ENCODE results near the gene CACNG4. TPM values are rescaled to one million over a fixed set of nuclear protein-coding genes. Genes with fewer than 3 reads are reported as not detected.

Gene CACNG4
- total RNA-seq, 1 experiment from 2014 or later: not detected

- no peak for TF ChIP-seq YY1 (IDR thresholded peaks at IDR 0.05; ENCODE audit: extremely low read depth, insufficient replicate concordance, low read depth, low read length)
- TF ChIP-seq FOSL1 (IDR thresholded peaks at IDR 0.05; ENCODE audit: low read depth): no peak
- no peak for TF ChIP-seq MAX (IDR thresholded peaks at IDR 0.05)
- TF ChIP-seq ATF3 (IDR thresholded peaks at IDR 0.05): no peak
- TF ChIP-seq ELF1 (IDR thresholded peaks at IDR 0.05; ENCODE audit: borderline replicate concordance, low read depth): no peak
- no peak for TF ChIP-seq POLR2AphosphoS5 (IDR thresholded peaks at IDR 0.05; ENCODE audit: low read depth, low read length)
- no peak for TF ChIP-seq REST (IDR thresholded peaks at IDR 0.05; ENCODE audit: low read depth)
- no peak for TF ChIP-seq SP1 (IDR thresholded peaks at IDR 0.05; ENCODE audit: low read depth)
- H3K27me3 ChIP-seq (ENCODE audit: insufficient read depth, low read length): no peaks in the 10 kb centered on the region
- H3K9me2 ChIP-seq (ENCODE audit: insufficient read depth): no peaks in the 10 kb centered on the region
- H3K9ac ChIP-seq (ENCODE audit: low read length): no peak overlapping the region
- no peak overlapping the region for H3K4me2 ChIP-seq (ENCODE audit: low read length)
- no peaks in the 10 kb centered on the region for H3K9me3 ChIP-seq (ENCODE audit: control insufficient read depth in 1 of 2, insufficient read depth in 1 of 2, low read depth in 1 of 2, low read length in 2 of 2)
- CTCF ChIA-PET: no interaction called here
- H3K27ac ChIP-seq (ENCODE audit: low read depth, low read length): no peak overlapping the region
- no peaks in the 10 kb centered on the region for H3K36me3 ChIP-seq (ENCODE audit: control insufficient read depth in 1 of 2, insufficient read depth in 2 of 2, low read length in 2 of 2)
- no peak for ATAC-seq
- H3K79me2 ChIP-seq (ENCODE audit: insufficient read depth, low read length): no peaks in the 10 kb centered on the region
- POLR2A ChIA-PET: no interaction called here
- no peaks in the 10 kb centered on the region for H3K4me1 ChIP-seq (ENCODE audit: control insufficient read depth in 1 of 2, insufficient read depth in 2 of 2, low read length in 2 of 2)
- RAD21 ChIA-PET (ENCODE audit: low non-redundant PET in 1 of 2, low total read pairs in 2 of 2, uncharacterized antibody in 2 of 2, unreplicated experiment in 2 of 2): no interaction called here
- no TSS peak for BruUV-seq (replicated peaks)
- intact Hi-C loops (cut with micrococcal nuclease): no loop called here
- H4K20me1 ChIP-seq (ENCODE audit: insufficient read depth): no peaks in the 10 kb centered on the region
- H3K4me3 ChIP-seq (replicated peaks in 1 of 2; ENCODE audit: low read depth in 1 of 2, low read length in 2 of 2): no peak overlapping the region
- DNase-seq (ENCODE audit: low read depth, low spot score): no peak
- no peak overlapping the region for H2AFZ ChIP-seq (ENCODE audit: low read depth, low read length, poor library complexity, severe bottlenecking)
Measured at GRCh38 chr17:67056746-67057490, 92.4 kb downstream of the CACNG4 start.

Measured in HCT116 (cell line).